ENCODE measurements around the gene ZMYND8. TPM values are rescaled to one million over a fixed set of nuclear protein-coding genes. Genes with fewer than 3 reads are reported as not detected.

Gene ZMYND8
- total and polyA plus RNA-seq, 2 of the 8 experiments (the other 6 are each of a cell fraction or from before 2014, with no cell fraction given): 50.5 to 163 TPM

DNA sequence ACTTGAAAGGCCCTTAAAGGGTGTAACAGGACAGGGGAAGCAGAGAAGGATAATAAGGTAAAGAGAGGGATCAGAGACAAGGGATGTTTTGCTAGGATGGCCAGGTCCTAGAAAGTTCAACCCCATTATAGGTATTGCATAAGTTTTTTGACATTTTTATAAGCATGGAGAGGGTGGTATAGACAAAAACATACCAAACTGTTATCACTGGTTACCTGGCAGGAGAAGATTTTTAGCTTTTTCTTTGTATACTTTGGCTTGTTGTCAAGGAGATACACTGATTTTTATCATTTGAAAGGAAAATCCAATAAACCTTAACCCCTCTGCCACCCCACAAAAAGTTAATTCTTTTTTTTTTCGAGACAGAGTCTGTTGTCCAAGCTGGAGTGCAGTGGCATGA lies 28.4 kb downstream of the ZMYND8 start:
- Histone ChIP-seq H2BK120ac (replicated peaks; ENCODE audit: low read depth, low read length) (no peak overlapping the region), H3K36me3 (ENCODE audit: control insufficient read depth in 2 of 4, insufficient read depth in 4 of 4, low read length in 3 of 4) (peaks cover 2 to 12% (median 6%) of the 10 kb centered on the region in 4 experiments; a peak in 5 of 8 replicates), H4K5ac (ENCODE audit: insufficient read length, low read depth, low read length) (no peak overlapping the region), H3K4me2 (ENCODE audit: insufficient read depth in 1 of 2, low read depth in 2 of 2, low read length in 2 of 2) (no peak overlapping the region), H2AFZ (ENCODE audit: low read length) (no peak overlapping the region), H3K56ac (replicated peaks; ENCODE audit: insufficient read length, low read depth, low read length) (no peak overlapping the region), H2BK15ac (ENCODE audit: low read length) (no peak overlapping the region), H4K20me1 (replicated peaks in 1 of 2; ENCODE audit: control insufficient read depth in 1 of 2, insufficient read depth in 2 of 2, low read length in 2 of 2) (peaks cover 4 to 5% of the 10 kb centered on the region in 2 experiments), H3K4ac (replicated peaks; ENCODE audit: insufficient read length, low read depth, low read length) (no peak overlapping the region), H3K79me2 (ENCODE audit: control insufficient read depth in 1 of 2, insufficient read depth in 2 of 2, low read length in 2 of 2) (peaks cover 44 to 100% of the 10 kb centered on the region in 2 experiments), H3K9ac (replicated peaks in 1 of 4; ENCODE audit: extremely low read depth in 1 of 4, low read depth in 3 of 4, low read length in 3 of 4) (no peak overlapping the region), H3K18ac (ENCODE audit: extremely low read depth, low read length) (no peak overlapping the region), H3K27ac (ENCODE audit: low read depth, low read length) (no peak overlapping the region), H3K79me1 (ENCODE audit: low read depth, low read length) (peaks cover 33% of the 10 kb centered on the region), H3K23me2 (ENCODE audit: low read depth, low read length) (no peaks in the 10 kb centered on the region), H3K4me3 (ENCODE audit: extremely low read depth in 1 of 4, insufficient read depth in 2 of 4, low read depth in 3 of 4, low read length in 4 of 4) (no peak overlapping the region), H3K27me3 (replicated peaks in 1 of 4; ENCODE audit: control insufficient read depth in 3 of 4, extremely low read depth in 1 of 4, insufficient read depth in 3 of 4, low read length in 3 of 4) (no peaks in the 10 kb centered on the region), H4K8ac (ENCODE audit: extremely low read depth, insufficient read depth, low read length) (no peak overlapping the region), H2BK12ac (ENCODE audit: low read depth, low read length) (no peak overlapping the region), H4K91ac (replicated peaks; ENCODE audit: insufficient read length, low read length) (no peak overlapping the region), H2BK20ac (ENCODE audit: low read length) (no peak overlapping the region), H3K4me1 (replicated peaks in 1 of 4; ENCODE audit: control insufficient read depth in 3 of 4, insufficient read depth in 4 of 4, low read length in 3 of 4) (peaks cover 4 to 31% (median 15%) of the 10 kb centered on the region in 4 experiments), H3K23ac (ENCODE audit: insufficient read length) (no peak overlapping the region), H3K14ac (ENCODE audit: insufficient read length) (no peak overlapping the region), H2BK5ac (ENCODE audit: low read depth, low read length) (no peak overlapping the region; the same call in 1 of the 2 replicates), H2AK5ac (ENCODE audit: low read depth, low read length) (no peak overlapping the region), H3K9me3 (ENCODE audit: insufficient read depth in 2 of 2, low read depth in 1 of 2, low read length in 1 of 2) (no peaks in the 10 kb centered on the region)
- POLR2A ChIA-PET (ENCODE audit: partially characterized antibody): interaction anchor here (0.7 to 31.3 kb wide), 6 partner anchors 9 to 332 kb away, joined by 3 to 1191 read pairs (median 4); partner anchors contain the start of gene ZMYND8
- CTCF ChIA-PET (ENCODE audit: partially characterized antibody): interaction anchor here (0.7 to 5.3 kb wide), 8 partner anchors 8 to 56 kb away, joined by 3 to 33 read pairs (median 6); no protein-coding TSS in a partner anchor
- no peak for TF ChIP-seq TCF12 (IDR thresholded peaks at IDR 0.05; ENCODE audit: low read depth, low read length)
- TF ChIP-seq, protein P1, sequence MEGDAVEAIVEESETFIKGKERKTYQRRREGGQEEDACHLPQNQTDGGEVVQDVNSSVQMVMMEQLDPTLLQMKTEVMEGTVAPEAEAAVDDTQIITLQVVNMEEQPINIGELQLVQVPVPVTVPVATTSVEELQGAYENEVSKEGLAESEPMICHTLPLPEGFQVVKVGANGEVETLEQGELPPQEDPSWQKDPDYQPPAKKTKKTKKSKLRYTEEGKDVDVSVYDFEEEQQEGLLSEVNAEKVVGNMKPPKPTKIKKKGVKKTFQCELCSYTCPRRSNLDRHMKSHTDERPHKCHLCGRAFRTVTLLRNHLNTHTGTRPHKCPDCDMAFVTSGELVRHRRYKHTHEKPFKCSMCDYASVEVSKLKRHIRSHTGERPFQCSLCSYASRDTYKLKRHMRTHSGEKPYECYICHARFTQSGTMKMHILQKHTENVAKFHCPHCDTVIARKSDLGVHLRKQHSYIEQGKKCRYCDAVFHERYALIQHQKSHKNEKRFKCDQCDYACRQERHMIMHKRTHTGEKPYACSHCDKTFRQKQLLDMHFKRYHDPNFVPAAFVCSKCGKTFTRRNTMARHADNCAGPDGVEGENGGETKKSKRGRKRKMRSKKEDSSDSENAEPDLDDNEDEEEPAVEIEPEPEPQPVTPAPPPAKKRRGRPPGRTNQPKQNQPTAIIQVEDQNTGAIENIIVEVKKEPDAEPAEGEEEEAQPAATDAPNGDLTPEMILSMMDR (IDR thresholded peaks at IDR 0.05; ENCODE audit: control extremely low read depth in 1 of 3, insufficient read depth in 1 of 3, low read depth in 1 of 3, low read length in 3 of 3): no peak
- FAIRE-seq (no peak), DNase-seq (ENCODE audit: low read depth in 1 of 2, low spot score in 2 of 2) (no peak)
- 91% methylated on average over 1 of the region's 1 CpG; no CpG with 5 or more reads in 1 of the 2 experiments for WGBS, 2 experiments (ENCODE audit: extremely low coverage in 1 of 2, insufficient coverage in 1 of 2, insufficient read length in 1 of 2, insufficient replicate concordance in 2 of 2, low coverage in 1 of 2, low lambda C conversion rate in 2 of 2, missing lambda C conversion rate in 1 of 2)

Data from H1 (cell line).